Peyer's patch (tissue), 4 donors: ENCODE data around the gene UBE2E1. TPM values are rescaled to one million over a fixed set of nuclear protein-coding genes. Genes with fewer than 3 reads are reported as not detected.

Experiments
- DNase-seq, 3 donors: peaks; one replicate each; pipeline ENCODE4 v3.0.0-alpha.2; 2017 to 2019
- H3K27ac ChIP-seq, 4 donors: fragments of 200-600 bp; sonication (generic); one replicate each; pipeline ENCODE4 v1.5.1; 2016 to 2019
- H3K27me3 ChIP-seq, 2 donors: fragments of 200-600 bp; sonication (generic); one replicate each; pipeline ENCODE4 v1.5.1; 2019
- H3K36me3 ChIP-seq, 3 donors: fragments of 200-600 bp; sonication (generic); one replicate each; pipeline ENCODE4 v1.5.1; 2016 to 2019
- H3K4me1 ChIP-seq, 4 donors: fragments of 200-600 bp; sonication (generic); one replicate each; pipeline ENCODE4 v1.5.1; 2016 to 2019
- H3K4me3 ChIP-seq, 4 donors: fragments of 200-600 bp; sonication (generic); 1 replicate in 3 of 4; 2 replicates in 1 of 4; pipeline ENCODE4 v1.5.1; 2016 to 2019; ENCODE audit warnings: mild to moderate bottlenecking in 1 of 4
- H3K9me3 ChIP-seq, 4 donors: fragments of 200-600 bp; sonication (generic); one replicate each; pipeline ENCODE4 v1.5.1; 2016 to 2019; ENCODE audit warnings: mild to moderate bottlenecking in 1 of 4
- POLR2A ChIP-seq, 2 donors: fragments of 450-650 bp; IDR thresholded peaks; one replicate each; pipeline ENCODE4 v1.5.1; 2017; ENCODE audit warnings: antibody characterized with exemption in 2 of 2, mild to moderate bottlenecking in 2 of 2, moderate library complexity in 2 of 2
- total RNA-seq, 4 donors: library from RNA; depleted of rRNA; stranded (reverse); fragments of >200 nt; gene quantifications; one replicate each; pipeline ENCODE4 v1.1.0, GENCODE V29; 2016
- TF ChIP-seq, protein P1 (sequence below), 6 experiments: fragments of 450-650 bp in 4 of 6; fragments of 200-600 bp in 2 of 6; sonication (generic) in 1 of 6; IDR thresholded peaks; one replicate each; pipeline ENCODE4 v1.5.1; 2017 to 2019; ENCODE audit warnings: antibody characterized with exemption in 6 of 6, mild to moderate bottlenecking in 3 of 6, moderate library complexity in 1 of 6

UBE2E1 gene
- total RNA-seq, 4 donors from 2014 or later, result 26.1 to 58.6 (median 43.0) TPM

GRCh38 chr3:23829242-23829934, 23.6 kb downstream of the UBE2E1 start:
- Histone ChIP-seq H3K27ac (no peak overlapping the region), H3K4me1 (peaks cover 0 to 2% (median 0%) of the 10 kb centered on the region in 4 donors)

GRCh38 chr3:23830869-23831484, 25.2 kb downstream of the UBE2E1 start:
- peaks cover 0 to 2% (median 0%) of the 10 kb centered on the region in 4 donors for H3K4me1 ChIP-seq
- DNase-seq, result no peak
- H3K27ac ChIP-seq, result no peak overlapping the region
- no peaks in the 10 kb centered on the region for H3K9me3 ChIP-seq
- no peak overlapping the region for H3K4me3 ChIP-seq
- no peaks in the 10 kb centered on the region for H3K27me3 ChIP-seq
- TF ChIP-seq, protein P1, sequence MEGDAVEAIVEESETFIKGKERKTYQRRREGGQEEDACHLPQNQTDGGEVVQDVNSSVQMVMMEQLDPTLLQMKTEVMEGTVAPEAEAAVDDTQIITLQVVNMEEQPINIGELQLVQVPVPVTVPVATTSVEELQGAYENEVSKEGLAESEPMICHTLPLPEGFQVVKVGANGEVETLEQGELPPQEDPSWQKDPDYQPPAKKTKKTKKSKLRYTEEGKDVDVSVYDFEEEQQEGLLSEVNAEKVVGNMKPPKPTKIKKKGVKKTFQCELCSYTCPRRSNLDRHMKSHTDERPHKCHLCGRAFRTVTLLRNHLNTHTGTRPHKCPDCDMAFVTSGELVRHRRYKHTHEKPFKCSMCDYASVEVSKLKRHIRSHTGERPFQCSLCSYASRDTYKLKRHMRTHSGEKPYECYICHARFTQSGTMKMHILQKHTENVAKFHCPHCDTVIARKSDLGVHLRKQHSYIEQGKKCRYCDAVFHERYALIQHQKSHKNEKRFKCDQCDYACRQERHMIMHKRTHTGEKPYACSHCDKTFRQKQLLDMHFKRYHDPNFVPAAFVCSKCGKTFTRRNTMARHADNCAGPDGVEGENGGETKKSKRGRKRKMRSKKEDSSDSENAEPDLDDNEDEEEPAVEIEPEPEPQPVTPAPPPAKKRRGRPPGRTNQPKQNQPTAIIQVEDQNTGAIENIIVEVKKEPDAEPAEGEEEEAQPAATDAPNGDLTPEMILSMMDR (IDR thresholded peaks at IDR 0.05), result no peak
- no peak for TF ChIP-seq POLR2A (IDR thresholded peaks at IDR 0.05)
- H3K36me3 ChIP-seq, result no peaks in the 10 kb centered on the region

More at GRCh38 chr3:23829242-23829934, 23.6 kb downstream of the UBE2E1 start:
- H3K9me3 ChIP-seq, result no peaks in the 10 kb centered on the region
- TF ChIP-seq POLR2A (IDR thresholded peaks at IDR 0.05), result no peak
- TF ChIP-seq, protein P1 (IDR thresholded peaks at IDR 0.05), result no peak
- H3K36me3 ChIP-seq, result no peaks in the 10 kb centered on the region
- no peak overlapping the region for H3K4me3 ChIP-seq
- no peaks in the 10 kb centered on the region for H3K27me3 ChIP-seq
- no peak for DNase-seq

GRCh38 chr3:23831517-23832394, 26.0 kb downstream of the UBE2E1 start:
- H3K9me3 ChIP-seq, result no peaks in the 10 kb centered on the region

DNA sequence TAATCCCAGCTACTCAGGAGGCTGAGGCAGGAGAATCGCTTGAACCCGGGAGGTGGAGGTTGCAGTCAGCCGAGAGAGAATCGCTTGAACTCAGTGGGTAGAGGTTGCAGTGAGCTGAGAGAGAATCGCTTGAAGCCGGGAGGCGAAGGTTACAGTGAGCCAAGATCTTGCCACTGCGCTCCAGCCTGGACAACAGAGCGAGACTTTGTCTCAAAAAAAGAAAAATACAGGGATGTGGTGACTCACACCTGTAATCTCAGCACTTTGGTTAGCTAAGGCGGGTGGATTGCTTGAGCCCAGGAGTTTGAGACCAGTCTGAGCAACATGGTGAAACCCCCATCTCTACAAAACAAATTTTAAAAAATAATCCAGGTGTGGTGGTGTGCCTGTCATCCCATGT, 26.8 kb downstream of the UBE2E1 start:
- H3K4me3 ChIP-seq, result no peak overlapping the region
- no peak for DNase-seq
- H3K27me3 ChIP-seq, result no peaks in the 10 kb centered on the region
- no peak for TF ChIP-seq POLR2A (IDR thresholded peaks at IDR 0.05)
- TF ChIP-seq, protein P1 (IDR thresholded peaks at IDR 0.05), result no peak
- H3K9me3 ChIP-seq, result no peaks in the 10 kb centered on the region
- H3K27ac ChIP-seq, result no peak overlapping the region
- H3K4me1 ChIP-seq, result peaks cover 0 to 4% (median 1%) of the 10 kb centered on the region in 4 donors
- no peaks in the 10 kb centered on the region for H3K36me3 ChIP-seq

More at GRCh38 chr3:23831517-23832394, 26.0 kb downstream of the UBE2E1 start:
- Histone ChIP-seq H3K27ac (no peak overlapping the region), H3K36me3 (no peaks in the 10 kb centered on the region), H3K27me3 (no peaks in the 10 kb centered on the region), H3K4me3 (no peak overlapping the region), H3K4me1 (peaks cover 0 to 2% (median 0%) of the 10 kb centered on the region in 4 donors)
- TF ChIP-seq, protein P1 (IDR thresholded peaks at IDR 0.05), result no peak
- no peak for TF ChIP-seq POLR2A (IDR thresholded peaks at IDR 0.05)
- no peak for DNase-seq

DNA sequence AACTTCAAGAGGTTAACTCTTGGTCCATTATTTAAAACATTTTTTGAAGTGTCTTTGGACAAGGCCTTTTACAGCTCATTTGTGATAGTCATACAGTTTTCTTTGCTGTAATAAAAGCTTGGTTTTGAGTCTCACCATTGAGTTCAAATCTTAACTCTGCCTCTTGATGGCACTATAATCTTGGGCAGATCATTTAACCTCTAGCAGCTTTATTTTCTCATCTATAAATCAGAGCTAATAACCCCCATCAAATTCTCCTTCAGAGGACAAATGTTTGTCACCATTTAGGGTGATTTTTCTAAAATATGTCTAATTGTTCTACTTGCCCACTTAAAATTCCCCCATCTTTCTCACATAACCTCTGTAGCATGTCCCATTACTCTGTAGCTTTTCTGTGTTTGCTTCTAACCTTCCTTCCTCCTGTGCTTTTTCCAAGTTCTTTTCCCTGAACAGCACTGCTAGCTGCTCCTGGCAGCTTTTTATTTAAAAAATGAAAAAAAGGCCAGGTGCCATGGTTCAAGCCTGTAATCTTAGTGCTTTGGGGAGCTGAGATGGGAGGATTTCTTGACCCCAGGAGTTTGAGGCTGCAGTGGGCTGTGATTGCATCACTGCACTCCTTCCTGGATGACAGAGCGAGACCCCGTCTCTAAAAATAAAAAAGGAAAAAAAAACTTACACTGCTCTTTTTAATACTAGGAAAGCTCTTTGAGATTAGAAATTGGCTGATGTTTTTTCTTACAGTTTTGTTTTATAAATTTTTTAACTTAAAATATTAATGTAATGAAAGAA, 28.5 kb downstream of the UBE2E1 start:
- H3K4me3 ChIP-seq, result no peak overlapping the region
- H3K9me3 ChIP-seq, result no peaks in the 10 kb centered on the region

More for the DNA sequence above, 28.5 kb downstream of the UBE2E1 start:
- H3K4me1 ChIP-seq, result peaks cover 0 to 4% (median under 1%) of the 10 kb centered on the region in 4 donors
- no peaks in the 10 kb centered on the region for H3K36me3 ChIP-seq
- DNase-seq, result no peak
- no peak for TF ChIP-seq POLR2A (IDR thresholded peaks at IDR 0.05)
- TF ChIP-seq, protein P1 (IDR thresholded peaks at IDR 0.05), result peak in 1 of 6 experiments; percentile 6
- no peaks in the 10 kb centered on the region for H3K27me3 ChIP-seq
- H3K27ac ChIP-seq, result no peak overlapping the region
